Activated CD4-positive, alpha-beta T cell treated with anti-CD3 and anti-CD28 coated beads for 4 hours (primary cell): ENCODE results near the gene GOLGA8B.
"Not testable (repeated sequence)": the region's sequence is repeated elsewhere in the genome, so short reads cannot be mapped to it uniquely, and the experiment has no call there.

Experiments
- DNase-seq, 2 donors: peaks; one replicate each; pipeline ENCODE4 v3.0.0-alpha.2; 2020

GOLGA8B gene

GRCh38 chr15:34583399-34584329, at the start of gene GOLGA8B:
TSS of gene GOLGA8B (minus strand) at chr15:34583651. CDS start at chr15:34535912, 47,739 bp downstream.
- DNase-seq, result peak; percentile 72 to 80

- not testable (repeated sequence) for DNase-seq
Measured at GRCh38 chr15:34633165-34633564, 49.7 kb upstream of the GOLGA8B start.

- DNase-seq, result no peak
Measured at GRCh38 chr15:34628577-34629152, 45.2 kb upstream of the GOLGA8B start.

- no peak for DNase-seq
Measured at GRCh38 chr15:34625007-34625406, 41.6 kb upstream of the GOLGA8B start.

GRCh38 chr15:34621675-34622074, 38.2 kb upstream of the GOLGA8B start:
- DNase-seq, result no peak

- no peak for DNase-seq
Measured at GRCh38 chr15:34620814-34621213, 37.4 kb upstream of the GOLGA8B start.

- no peak for DNase-seq
Measured at GRCh38 chr15:34620142-34620541, 36.7 kb upstream of the GOLGA8B start.

GRCh38 chr15:34619151-34619550, 35.7 kb upstream of the GOLGA8B start:
- no peak for DNase-seq

- no peak for DNase-seq
Measured at GRCh38 chr15:34618073-34618472, 34.6 kb upstream of the GOLGA8B start.

GRCh38 chr15:34616613-34617012, 33.2 kb upstream of the GOLGA8B start:
- DNase-seq, result no peak

GRCh38 chr15:34613997-34614396, 30.5 kb upstream of the GOLGA8B start:
- DNase-seq, result no peak

GRCh38 chr15:34613301-34613700, 29.9 kb upstream of the GOLGA8B start:
- DNase-seq, result no peak

GRCh38 chr15:34610354-34610753, 26.9 kb upstream of the GOLGA8B start:
- no peak for DNase-seq

- DNase-seq, result no peak
Measured at GRCh38 chr15:34609102-34610057, 25.9 kb upstream of the GOLGA8B start.

GRCh38 chr15:34608517-34608916, 25.1 kb upstream of the GOLGA8B start:
- DNase-seq, result no peak

GRCh38 chr15:34607832-34608231, 24.4 kb upstream of the GOLGA8B start:
- no peak for DNase-seq

GRCh38 chr15:34606545-34606944, 23.1 kb upstream of the GOLGA8B start:
- no peak for DNase-seq

GRCh38 chr15:34606131-34606530, 22.7 kb upstream of the GOLGA8B start:
- no peak for DNase-seq

GRCh38 chr15:34603095-34603494, 19.6 kb upstream of the GOLGA8B start:
- DNase-seq, result no peak

- no peak for DNase-seq
Measured at GRCh38 chr15:34600923-34601322, 17.5 kb upstream of the GOLGA8B start.

- no peak for DNase-seq
Measured at GRCh38 chr15:34598799-34599585, 15.5 kb upstream of the GOLGA8B start.

GRCh38 chr15:34597316-34597715, 13.9 kb upstream of the GOLGA8B start:
- DNase-seq, result no peak
